BJ (cell line): Measurements from ENCODE around the gene KLHL22. TPM values are rescaled to one million over a fixed set of nuclear protein-coding genes. Genes with fewer than 3 reads are reported as not detected.

Source experiments
- CTCF ChIA-PET: fragments of 350-600 bp; formaldehyde crosslinking; extraction: SDS; loops from one replicate; lab custom pipeline; 2021; ENCODE audit warnings: antibody characterized with exemption, inconsistent platforms; lab: Yijun Ruan, JAX
- POLR2A ChIA-PET: fragments of 300-600 bp; sonication (Branson Sonifier 250); formaldehyde crosslinking; extraction: SDS; loops from one replicate; lab custom pipeline; 2021; ENCODE audit warnings: antibody characterized with exemption; lab: Charles Lee
- DNase-seq: peaks from one replicate; pipeline ENCODE4 v3.0.0-alpha.2; 2011; ENCODE audit warnings: low read depth
- H3K27me3 ChIP-seq: 2 replicates; pipeline ENCODE4 v1.6.0; 2011; ENCODE audit warnings: low read length; ENCODE audit not compliant: control insufficient read depth, insufficient read depth
- H3K36me3 ChIP-seq: 2 replicates; pipeline ENCODE4 v1.5.1; 2011; ENCODE audit warnings: low read length; ENCODE audit not compliant: control insufficient read depth, insufficient read depth
- H3K4me3 ChIP-seq: 2 replicates; pipeline ENCODE4 v1.5.1; 2011; ENCODE audit warnings: low read depth, mild to moderate bottlenecking, control low read depth, low read length
- polyA plus RNA-seq: library from polyadenylated mRNA; depleted of rRNA; stranded (reverse); fragments of >200 nt; gene quantifications from 2 replicates; pipeline ENCODE4 v1.2.3, GENCODE V29; 2011
- TF ChIP-seq, protein P1 (sequence below): IDR thresholded peaks from 2 replicates; pipeline ENCODE4 v1.5.1; 2011; ENCODE audit warnings: low read depth, mild to moderate bottlenecking, control low read depth, inconsistent platforms, low read length, moderate library complexity; ENCODE audit not compliant: insufficient read depth

Gene KLHL22
- polyA plus RNA-seq, 1 experiment = 34.0 TPM

GRCh38 chr22:20466659-20467379, 28.8 kb downstream of the KLHL22 start:
- CTCF ChIA-PET = interaction anchor here (1.3 kb wide), 1 partner anchor 100 kb away, joined by 3 read pairs; no protein-coding TSS in a partner anchor
- POLR2A ChIA-PET = no interaction called here
- no peak overlapping the region for H3K4me3 ChIP-seq
- no peaks in the 10 kb centered on the region for H3K27me3 ChIP-seq
- TF ChIP-seq, protein P1, sequence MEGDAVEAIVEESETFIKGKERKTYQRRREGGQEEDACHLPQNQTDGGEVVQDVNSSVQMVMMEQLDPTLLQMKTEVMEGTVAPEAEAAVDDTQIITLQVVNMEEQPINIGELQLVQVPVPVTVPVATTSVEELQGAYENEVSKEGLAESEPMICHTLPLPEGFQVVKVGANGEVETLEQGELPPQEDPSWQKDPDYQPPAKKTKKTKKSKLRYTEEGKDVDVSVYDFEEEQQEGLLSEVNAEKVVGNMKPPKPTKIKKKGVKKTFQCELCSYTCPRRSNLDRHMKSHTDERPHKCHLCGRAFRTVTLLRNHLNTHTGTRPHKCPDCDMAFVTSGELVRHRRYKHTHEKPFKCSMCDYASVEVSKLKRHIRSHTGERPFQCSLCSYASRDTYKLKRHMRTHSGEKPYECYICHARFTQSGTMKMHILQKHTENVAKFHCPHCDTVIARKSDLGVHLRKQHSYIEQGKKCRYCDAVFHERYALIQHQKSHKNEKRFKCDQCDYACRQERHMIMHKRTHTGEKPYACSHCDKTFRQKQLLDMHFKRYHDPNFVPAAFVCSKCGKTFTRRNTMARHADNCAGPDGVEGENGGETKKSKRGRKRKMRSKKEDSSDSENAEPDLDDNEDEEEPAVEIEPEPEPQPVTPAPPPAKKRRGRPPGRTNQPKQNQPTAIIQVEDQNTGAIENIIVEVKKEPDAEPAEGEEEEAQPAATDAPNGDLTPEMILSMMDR = no peak
- H3K36me3 ChIP-seq = peaks cover 22% of the 10 kb centered on the region
- DNase-seq = no peak

GRCh38 chr22:20465759-20466077, 29.9 kb downstream of the KLHL22 start:
- ChIA-PET CTCF (interaction anchor here (0.9 to 1.1 kb wide), 2 partner anchors 29 to 48 kb away, joined by 3 read pairs; no protein-coding TSS in a partner anchor), POLR2A (no interaction called here)
- no peaks in the 10 kb centered on the region for H3K27me3 ChIP-seq
- DNase-seq = no peak
- H3K4me3 ChIP-seq = no peak overlapping the region
- TF ChIP-seq, protein P1 = no peak
- H3K36me3 ChIP-seq = peaks cover 15% of the 10 kb centered on the region

DNA sequence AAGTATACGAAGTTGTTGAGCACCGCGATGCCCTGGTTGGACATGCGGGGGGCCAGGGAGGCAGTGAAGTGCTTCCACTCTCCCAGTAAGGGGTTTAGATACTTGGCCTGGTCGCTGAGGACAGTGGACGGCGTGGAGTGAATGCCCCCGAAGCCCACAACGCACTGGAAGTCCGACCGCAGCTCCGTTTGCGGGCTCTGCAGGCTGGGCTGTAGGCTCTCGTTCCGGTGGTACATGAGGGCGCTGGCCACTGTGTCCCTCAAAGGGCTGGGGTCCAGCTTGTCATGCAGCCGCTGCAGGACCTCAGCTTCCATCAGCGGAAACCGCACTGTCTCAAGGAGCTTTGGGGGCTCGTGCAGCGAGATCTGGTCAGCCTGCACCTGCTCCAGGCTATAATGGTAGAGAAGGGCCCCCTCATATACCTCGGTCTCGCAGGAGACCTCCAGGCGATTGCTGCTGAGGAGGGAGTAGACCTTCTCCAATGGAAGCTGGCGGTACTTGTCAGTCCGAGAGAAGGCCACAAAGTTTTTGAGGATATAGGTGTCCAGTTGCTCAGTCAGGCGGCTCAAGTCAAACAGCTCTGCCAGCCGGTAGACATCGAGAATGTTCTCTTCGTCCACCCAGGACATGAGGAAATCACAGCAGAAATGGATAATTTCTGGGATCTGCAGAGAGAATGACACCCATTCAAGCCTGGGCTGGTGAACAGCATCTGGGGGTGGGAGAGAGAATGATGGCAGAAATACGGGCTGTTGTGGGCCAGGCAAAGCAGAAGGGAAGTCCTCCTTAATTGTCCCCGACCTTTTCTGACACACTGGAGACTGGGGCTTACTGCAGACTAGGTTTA, 30.5 kb downstream of the KLHL22 start:
- ChIA-PET POLR2A (no interaction called here), CTCF (interaction anchor here (0.9 to 1.3 kb wide), 3 partner anchors 9 to 47 kb away, joined by 3 to 4 read pairs (median 3); no protein-coding TSS in a partner anchor)
- TF ChIP-seq, protein P1 = no peak
- H3K4me3 ChIP-seq = no peak overlapping the region
- H3K36me3 ChIP-seq = peaks cover 15% of the 10 kb centered on the region
- no peaks in the 10 kb centered on the region for H3K27me3 ChIP-seq
- no peak for DNase-seq

DNA sequence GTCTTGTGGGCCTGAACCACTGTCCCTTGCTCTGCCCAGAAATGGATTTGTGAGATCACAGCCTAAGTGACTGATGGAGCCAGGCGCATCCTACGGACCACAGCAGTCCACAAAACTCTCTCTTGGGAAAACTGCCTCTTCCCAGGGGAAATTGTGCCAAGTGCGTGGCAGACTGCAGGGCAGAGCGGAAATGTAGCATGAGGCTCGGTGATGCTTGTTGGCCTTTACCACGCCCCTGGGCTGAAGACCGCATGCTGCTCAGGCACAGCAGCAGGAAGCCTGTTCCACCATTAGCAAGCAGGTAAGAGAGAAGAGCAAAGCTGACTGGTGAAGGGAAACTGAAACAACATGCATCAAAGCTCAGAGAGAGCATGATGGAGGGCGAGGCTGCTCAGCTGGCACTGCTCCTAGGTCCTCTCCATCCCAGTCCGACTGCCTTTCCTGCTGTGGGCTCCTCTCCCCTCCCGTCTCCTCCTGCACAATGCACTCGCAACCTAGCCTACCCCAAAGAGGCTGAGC, 31.4 kb downstream of the KLHL22 start:
- TF ChIP-seq, protein P1 = no peak
- ChIA-PET CTCF (interaction anchor here (0.8 to 1.3 kb wide), 3 partner anchors 8 to 104 kb away, joined by 3 to 4 read pairs (median 4); no protein-coding TSS in a partner anchor), POLR2A (no interaction called here)
- H3K27me3 ChIP-seq = no peaks in the 10 kb centered on the region
- peaks cover 18% of the 10 kb centered on the region for H3K36me3 ChIP-seq
- DNase-seq = no peak
- no peak overlapping the region for H3K4me3 ChIP-seq
